B cell (primary cell): ENCODE results near the gene PLEKHJ1. TPM values are rescaled to one million over a fixed set of nuclear protein-coding genes. Genes with fewer than 3 reads are reported as not detected.

Source experiments
- ATAC-seq: fragments of 200-7000 bp; cut with Tn5 transposase; one replicate; pipeline ENCODE4 v1.10.0; 2021; ENCODE audit warnings: low read depth, mild to moderate bottlenecking, moderate number of reproducible peaks, moderate library complexity
- CTCF ChIA-PET: fragments of 350-600 bp; sonication (Branson Sonifier 250); formaldehyde crosslinking; loops from one replicate; lab custom pipeline; 2021; ENCODE audit warnings: antibody characterized with exemption, inconsistent platforms; lab: Charles Lee
- POLR2A ChIA-PET: fragments of 350-600 bp; sonication (Branson Sonifier 250); formaldehyde crosslinking; loops from one replicate; lab custom pipeline; 2021; ENCODE audit warnings: antibody characterized with exemption; lab: Charles Lee
- DNase-seq: peaks from one replicate; pipeline ENCODE4 v3.0.0; 2013
- H2AFZ ChIP-seq: 2 replicates; pipeline ENCODE4 v1.6.1; 2012; ENCODE audit warnings: mild to moderate bottlenecking, low read depth, low read length; ENCODE audit not compliant: insufficient read depth, poor library complexity, severe bottlenecking
- H3K27ac ChIP-seq, 2 donors: 1 replicate in 1 of 2; 2 replicates in 1 of 2; pipeline ENCODE4 v1.5.1; 2012 to 2013; ENCODE audit warnings: low read length in 2 of 2, mild to moderate bottlenecking in 2 of 2, moderate library complexity in 1 of 2
- H3K27me3 ChIP-seq, 4 experiments: fragments of 200-600 bp in 1 of 4; sonication (generic) in 1 of 4; replicated peaks in 1 of 4; 1 replicate in 2 of 4; 2 replicates in 2 of 4; pipeline versions ENCODE4 v1.6.1 to v1.7.0; 2013 to 2016; ENCODE audit warnings: low read length in 3 of 4, mild to moderate bottlenecking in 2 of 4, mixed read lengths in 1 of 4, moderate library complexity in 1 of 4; ENCODE audit not compliant: insufficient read depth in 4 of 4, control insufficient read depth in 3 of 4; ENCODE audit errors: control extremely low read depth in 1 of 4
- H3K36me3 ChIP-seq, 2 experiments: replicated peaks in 1 of 2; 1 replicate in 1 of 2; 2 replicates in 1 of 2; pipeline versions ENCODE4 v1.6.1 to v1.7.1; 2013; ENCODE audit warnings: low read length in 1 of 2; ENCODE audit not compliant: insufficient read depth in 2 of 2, control insufficient read depth in 1 of 2; ENCODE audit errors: control extremely low read depth in 1 of 2, extremely low read depth in 1 of 2
- H3K4me1 ChIP-seq, 2 donors: fragments of 200-600 bp in 1 of 2; sonication (generic) in 1 of 2; 1 replicate in 1 of 2; 2 replicates in 1 of 2; pipeline versions ENCODE4 v1.5.1 to v1.6.1; 2013 to 2017; ENCODE audit warnings: low read length in 2 of 2; ENCODE audit not compliant: control insufficient read depth in 2 of 2, insufficient read depth in 2 of 2
- H3K4me2 ChIP-seq: replicated peaks from 2 replicates; pipeline ENCODE3; 2012; ENCODE audit warnings: mild to moderate bottlenecking, low read depth, low read length; ENCODE audit not compliant: poor library complexity, severe bottlenecking
- H3K4me3 ChIP-seq, 5 experiments: fragments of 200-600 bp in 1 of 5; sonication (generic) in 1 of 5; 1 replicate in 3 of 5; 2 replicates in 2 of 5; pipeline versions ENCODE4 v1.5.1 to v1.7.0; 2011 to 2016; ENCODE audit warnings: low read length in 4 of 5, mild to moderate bottlenecking in 4 of 5, low read depth in 2 of 5, control low read depth in 1 of 5, moderate library complexity in 1 of 5; ENCODE audit not compliant: insufficient read depth in 1 of 5; ENCODE audit errors: control extremely low read depth in 1 of 5, extremely low read depth in 1 of 5
- H3K79me2 ChIP-seq: fragments of 200-600 bp; sonication (generic); one replicate; pipeline ENCODE4 v1.6.0; 2016; ENCODE audit warnings: low read length; ENCODE audit not compliant: control insufficient read depth, insufficient read depth
- H3K9ac ChIP-seq: fragments of 200-600 bp; sonication (generic); 2 replicates; pipeline ENCODE4 v1.6.1; 2017; ENCODE audit warnings: mild to moderate bottlenecking, low read length, moderate library complexity
- H3K9me3 ChIP-seq, 3 donors: one replicate each; pipeline versions ENCODE4 v1.6.1 to v1.7.1; 2013; ENCODE audit warnings: low read length in 2 of 3; ENCODE audit not compliant: control insufficient read depth in 2 of 3, insufficient read depth in 1 of 3; ENCODE audit errors: control extremely low read depth in 1 of 3
- H4K20me1 ChIP-seq: 2 replicates; pipeline ENCODE4 v1.6.0; 2012; ENCODE audit warnings: mild to moderate bottlenecking, low read length; ENCODE audit not compliant: insufficient read depth, control insufficient read depth, poor library complexity, severe bottlenecking
- H3K27ac Mint-ChIP-seq: one replicate; pipeline ENCODE4 v1.8.0; 2021; ENCODE audit warnings: mixed read lengths
- H3K27me3 Mint-ChIP-seq: one replicate; pipeline ENCODE4 v1.8.0; 2021; ENCODE audit warnings: mixed read lengths
- H3K4me1 Mint-ChIP-seq: one replicate; pipeline ENCODE4 v1.8.0; 2021; ENCODE audit warnings: mixed read lengths
- H3K4me3 Mint-ChIP-seq: one replicate; pipeline ENCODE4 v1.8.0; 2021; ENCODE audit warnings: mixed read lengths
- H3K9me3 Mint-ChIP-seq: one replicate; pipeline ENCODE4 v1.8.0; 2022; ENCODE audit warnings: mixed read lengths; ENCODE audit not compliant: insufficient read depth
- EZH2 ChIP-seq: IDR thresholded peaks from 2 replicates; pipeline ENCODE4 v1.6.1; 2012; ENCODE audit warnings: borderline replicate concordance, low read depth, mild to moderate bottlenecking, moderate library complexity, low read length; ENCODE audit not compliant: insufficient read depth, poor library complexity, severe bottlenecking
- WGBS: methylation state at CpG from one replicate; pipeline ENCODE4 v1.1.5; 2013; ENCODE audit warnings: missing lambda C conversion rate; ENCODE audit not compliant: insufficient coverage; 5-methylcytosine and 5-hydroxymethylcytosine counted together
- intact Hi-C: fragments of 100-400 bp; cut with micrococcal nuclease; formaldehyde crosslinking; loops from one replicate; pipeline ENCODE4 v1.10.0; 2022
- polyA plus RNA-seq: library from polyadenylated mRNA; depleted of rRNA; stranded (reverse); fragments of >200 nt; gene quantifications from 2 replicates; pipeline ENCODE4 v1.2.3, GENCODE V29; 2012
- total RNA-seq, 2 donors: library from RNA; stranded (reverse); fragments of 120-200 nt in 1 of 2; gene quantifications; 1 replicate in 1 of 2; 2 replicates in 1 of 2; pipeline versions ENCODE4 v1.2.3 to v1.2.4, GENCODE V29; 2013 to 2022
- TF ChIP-seq, protein P1 (sequence below): fragments of 200-600 bp; IDR thresholded peaks from one replicate; pipeline ENCODE4 v1.8.0; 2022; ENCODE audit warnings: antibody characterized with exemption, mild to moderate bottlenecking

Gene PLEKHJ1
- total and polyA plus RNA-seq, 2 donors (not counting 1 experiment from before 2014, with no cell fraction given) = 86.7 to 117 TPM

DNA sequence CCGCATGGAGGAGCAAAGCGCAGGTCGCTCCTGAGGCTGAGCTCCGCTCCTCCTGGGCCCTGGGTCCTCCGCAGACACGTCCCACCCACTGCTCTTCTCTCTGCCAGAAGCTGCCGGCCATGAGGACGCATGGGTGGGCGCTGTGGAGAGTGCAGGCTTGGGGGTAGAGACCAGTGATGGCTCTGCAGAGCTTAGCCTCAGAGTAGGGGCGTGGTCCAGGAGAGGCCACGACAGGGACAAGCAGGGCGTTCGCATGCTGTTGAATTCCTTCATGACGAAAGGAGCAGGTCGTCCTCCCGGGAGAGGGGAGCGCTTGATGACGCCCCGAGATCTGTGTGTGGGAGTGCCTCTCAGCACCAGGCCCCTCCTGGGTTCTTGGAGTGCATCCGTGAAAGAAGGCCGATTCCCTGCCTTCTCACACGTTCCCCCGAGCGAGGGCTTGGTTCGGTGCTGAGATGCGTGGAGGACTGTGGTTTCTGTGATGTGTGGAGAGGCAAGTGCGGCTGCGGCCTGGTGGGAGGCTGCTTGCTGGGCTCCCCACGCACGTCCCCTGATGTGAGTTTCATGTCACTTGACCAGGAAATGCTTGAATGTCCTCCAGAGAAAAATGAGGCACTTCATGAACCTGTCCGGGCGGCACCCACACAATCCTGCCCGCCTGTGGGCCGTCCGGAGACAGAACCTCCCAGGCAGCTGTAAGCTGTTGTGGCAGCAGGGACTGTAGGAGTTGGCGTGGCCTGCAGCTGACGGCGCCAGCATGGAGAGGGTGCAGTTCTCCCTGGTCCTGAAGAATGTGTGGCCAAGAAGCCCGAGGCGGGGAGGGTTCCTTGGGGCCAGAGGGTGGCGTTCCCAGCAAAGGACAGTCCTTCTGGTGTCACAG, 5.0 kb upstream of the PLEKHJ1 start:
- intact Hi-C loops = no loop called here
- peaks cover 54% of the 10 kb centered on the region for H3K4me1 Mint-ChIP-seq
- H3K9me3 Mint-ChIP-seq = no peaks in the 10 kb centered on the region
- ATAC-seq (no peak), DNase-seq (no peak)
- Histone ChIP-seq H3K27ac (no peak overlapping the region), H2AFZ (no peak overlapping the region), H3K9me3 (peaks cover 0 to 6% (median 0%) of the 10 kb centered on the region in 3 donors), H3K27me3 (no peaks in the 10 kb centered on the region), H3K4me3 (no peak overlapping the region), H3K4me1 (peaks cover 35 to 52% of the 10 kb centered on the region in 2 donors), H4K20me1 (peaks cover 91% of the 10 kb centered on the region), H3K36me3 (peaks cover 0 to 60% of the 10 kb centered on the region in 2 experiments), H3K4me2 (peak overlapping the region; percentile 86), H3K9ac (no peak overlapping the region), H3K79me2 (peaks cover 94% of the 10 kb centered on the region)
- no peak overlapping the region for H3K27ac Mint-ChIP-seq
- H3K4me3 Mint-ChIP-seq = peak overlapping the region; percentile 81
- TF ChIP-seq, protein P1, sequence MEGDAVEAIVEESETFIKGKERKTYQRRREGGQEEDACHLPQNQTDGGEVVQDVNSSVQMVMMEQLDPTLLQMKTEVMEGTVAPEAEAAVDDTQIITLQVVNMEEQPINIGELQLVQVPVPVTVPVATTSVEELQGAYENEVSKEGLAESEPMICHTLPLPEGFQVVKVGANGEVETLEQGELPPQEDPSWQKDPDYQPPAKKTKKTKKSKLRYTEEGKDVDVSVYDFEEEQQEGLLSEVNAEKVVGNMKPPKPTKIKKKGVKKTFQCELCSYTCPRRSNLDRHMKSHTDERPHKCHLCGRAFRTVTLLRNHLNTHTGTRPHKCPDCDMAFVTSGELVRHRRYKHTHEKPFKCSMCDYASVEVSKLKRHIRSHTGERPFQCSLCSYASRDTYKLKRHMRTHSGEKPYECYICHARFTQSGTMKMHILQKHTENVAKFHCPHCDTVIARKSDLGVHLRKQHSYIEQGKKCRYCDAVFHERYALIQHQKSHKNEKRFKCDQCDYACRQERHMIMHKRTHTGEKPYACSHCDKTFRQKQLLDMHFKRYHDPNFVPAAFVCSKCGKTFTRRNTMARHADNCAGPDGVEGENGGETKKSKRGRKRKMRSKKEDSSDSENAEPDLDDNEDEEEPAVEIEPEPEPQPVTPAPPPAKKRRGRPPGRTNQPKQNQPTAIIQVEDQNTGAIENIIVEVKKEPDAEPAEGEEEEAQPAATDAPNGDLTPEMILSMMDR = no peak
- TF ChIP-seq EZH2 = no peak
- no peaks in the 10 kb centered on the region for H3K27me3 Mint-ChIP-seq
- ChIA-PET POLR2A (interaction anchor here (0.6 to 3.0 kb wide), 4 partner anchors 11 to 130 kb away, joined by 3 to 17 read pairs (median 6); no protein-coding TSS in a partner anchor), CTCF (interaction anchor here (1.6 to 5.2 kb wide), 5 partner anchors 12 to 151 kb away, joined by 4 to 31 read pairs (median 11); no protein-coding TSS in a partner anchor)
- WGBS = 95% methylated on average over 41 of the region's 41 CpGs
